Spinal cord (tissue), 10 donors: ENCODE measurements around the gene ZBTB39. TPM values are rescaled to one million over a fixed set of nuclear protein-coding genes. Genes with fewer than 3 reads are reported as not detected.
A peak's percentile ranks its signal among the peaks of the same experiment; 100 is the strongest.

Experiments
- DNase-seq, 6 donors: peaks; one replicate each; pipeline versions ENCODE4 v3.0.0 to v3.0.0-alpha.2; 2013 to 2015; ENCODE audit warnings: low spot score in 6 of 6, low read depth in 4 of 6
- H3K27ac ChIP-seq: one replicate; pipeline ENCODE4 v1.5.1; 2013; ENCODE audit warnings: low read depth, low read length, control low read depth
- H3K27me3 ChIP-seq: one replicate; pipeline ENCODE4 v1.6.1; 2013; ENCODE audit warnings: low read length; ENCODE audit not compliant: control insufficient read depth, insufficient read depth
- H3K36me3 ChIP-seq: one replicate; pipeline ENCODE4 v1.6.1; 2013; ENCODE audit warnings: low read length; ENCODE audit not compliant: control insufficient read depth, insufficient read depth
- H3K4me1 ChIP-seq: one replicate; pipeline ENCODE4 v1.6.1; 2013; ENCODE audit warnings: low read length; ENCODE audit not compliant: control insufficient read depth, insufficient read depth
- H3K4me3 ChIP-seq: one replicate; pipeline ENCODE4 v1.5.1; 2013; ENCODE audit warnings: low read depth, low read length, control low read depth
- H3K9me3 ChIP-seq: one replicate; pipeline ENCODE4 v1.6.1; 2013; ENCODE audit warnings: low read length; ENCODE audit not compliant: control insufficient read depth, insufficient read depth
- WGBS: methylation state at CpG from one replicate; pipeline ENCODE4 v1.1.5; 2013; ENCODE audit warnings: missing lambda C conversion rate; ENCODE audit not compliant: insufficient coverage; 5-methylcytosine and 5-hydroxymethylcytosine counted together
- polyA plus RNA-seq, 2 donors: library from polyadenylated mRNA; unstranded; fragments of 120-200 nt; gene quantifications; one replicate each; pipeline ENCODE4 v1.2.1, GENCODE V29; 2013; ENCODE audit not compliant: insufficient read length in 2 of 2
- total RNA-seq, 2 donors: library from RNA; depleted of rRNA in 1 of 2; stranded (reverse); fragments of 120-200 nt in 1 of 2; fragments of >200 nt in 1 of 2; gene quantifications; one replicate each; pipeline versions ENCODE4 v1.2.3 to v1.2.4, GENCODE V29; 2013 to 2014
- donor health status: healthy.

The ZBTB39 gene
- total and polyA plus RNA-seq, 4 donors: 6.6 to 9.8 (median 8.4) TPM

- Histone ChIP-seq H3K36me3 (peaks cover 41% of the 10 kb centered on the region), H3K27ac (no peak overlapping the region)
Measured at GRCh38 chr12:56995930-56996496, 10.3 kb downstream of the ZBTB39 start.

GRCh38 chr12:56995201-56995929 lies 11.0 kb downstream of the ZBTB39 start:
- H3K4me1 ChIP-seq: peaks cover 5% of the 10 kb centered on the region
- no peak overlapping the region for H3K4me3 ChIP-seq
- H3K27ac ChIP-seq: no peak overlapping the region
- DNase-seq: no peak
- H3K36me3 ChIP-seq: peaks cover 41% of the 10 kb centered on the region
- WGBS: 94% methylated on average over 24 of the region's 26 CpGs
- no peaks in the 10 kb centered on the region for H3K9me3 ChIP-seq
- H3K27me3 ChIP-seq: no peaks in the 10 kb centered on the region

More at GRCh38 chr12:56995930-56996496, 10.3 kb downstream of the ZBTB39 start:
- WGBS: 87% methylated on average over 11 of the region's 11 CpGs
- H3K4me3 ChIP-seq: no peak overlapping the region
- H3K4me1 ChIP-seq: peaks cover 5% of the 10 kb centered on the region
- no peak for DNase-seq
- no peaks in the 10 kb centered on the region for H3K27me3 ChIP-seq
- H3K9me3 ChIP-seq: no peaks in the 10 kb centered on the region

- Histone ChIP-seq H3K4me3 (no peak overlapping the region), H3K27me3 (no peaks in the 10 kb centered on the region), H3K27ac (no peak overlapping the region), H3K4me1 (peaks cover 5% of the 10 kb centered on the region), H3K9me3 (no peaks in the 10 kb centered on the region), H3K36me3 (peaks cover 35% of the 10 kb centered on the region)
- whole genome bisulfite sequencing: 68% methylated on average over 8 of the region's 10 CpGs
- no peak for DNase-seq
Measured at GRCh38 chr12:56994231-56994746, 12.1 kb downstream of the ZBTB39 start.

GRCh38 chr12:56993346-56993745 lies 13.0 kb downstream of the ZBTB39 start:
- Histone ChIP-seq H3K4me3 (no peak overlapping the region), H3K27me3 (no peaks in the 10 kb centered on the region), H3K27ac (no peak overlapping the region), H3K36me3 (peaks cover 29% of the 10 kb centered on the region), H3K9me3 (no peaks in the 10 kb centered on the region), H3K4me1 (peaks cover 5% of the 10 kb centered on the region)
- no peak for DNase-seq
- 59% methylated on average over 7 of the region's 10 CpGs for WGBS

- H3K4me1 ChIP-seq: peaks cover 10% of the 10 kb centered on the region
- peaks cover 19% of the 10 kb centered on the region for H3K36me3 ChIP-seq
- no peak overlapping the region for H3K27ac ChIP-seq
- H3K27me3 ChIP-seq: no peaks in the 10 kb centered on the region
- no peak overlapping the region for H3K4me3 ChIP-seq
- H3K9me3 ChIP-seq: no peaks in the 10 kb centered on the region
- WGBS: 75% methylated on average over 6 of the region's 8 CpGs
- DNase-seq: peak in 1 of 6 donors; percentile 22
Measured at GRCh38 chr12:56991319-56992246, 14.8 kb downstream of the ZBTB39 start.

GRCh38 chr12:56990648-56991318 lies 15.6 kb downstream of the ZBTB39 start:
- Histone ChIP-seq H3K4me3 (no peak overlapping the region), H3K27ac (no peak overlapping the region), H3K36me3 (peaks cover 13% of the 10 kb centered on the region), H3K27me3 (no peaks in the 10 kb centered on the region), H3K4me1 (peaks cover 10% of the 10 kb centered on the region), H3K9me3 (no peaks in the 10 kb centered on the region)
- no peak for DNase-seq
- WGBS: 72% methylated on average over 6 of the region's 7 CpGs

GRCh38 chr12:56989861-56990610 lies 16.3 kb downstream of the ZBTB39 start:
- Histone ChIP-seq H3K4me3 (no peak overlapping the region), H3K4me1 (peaks cover 10% of the 10 kb centered on the region), H3K27ac (no peak overlapping the region), H3K36me3 (peaks cover 6% of the 10 kb centered on the region), H3K27me3 (no peaks in the 10 kb centered on the region), H3K9me3 (no peaks in the 10 kb centered on the region)
- 100% methylated on average over 1 of the region's 7 CpGs for whole genome bisulfite sequencing
- no peak for DNase-seq

GRCh38 chr12:56988207-56988739 lies 18.1 kb downstream of the ZBTB39 start:
- no peaks in the 10 kb centered on the region for H3K27me3 ChIP-seq
- peaks cover 10% of the 10 kb centered on the region for H3K4me1 ChIP-seq
- H3K36me3 ChIP-seq: no peaks in the 10 kb centered on the region
- H3K9me3 ChIP-seq: no peaks in the 10 kb centered on the region
- H3K27ac ChIP-seq: no peak overlapping the region
- DNase-seq: no peak
- 69% methylated on average over 1 of the region's 5 CpGs for WGBS
- no peak overlapping the region for H3K4me3 ChIP-seq
